ENCODE data around the gene PRKACB.

GRCh38 chr1:84163123-84163931 lies 19.3 kb downstream of the PRKACB start:
- TF ChIP-seq CTCF (IDR thresholded peaks at IDR 0.05) (no peak), POLR2A (IDR thresholded peaks at IDR 0.05) (no peak)

Data from lower leg skin (tissue), 3 donors.